Rectal smooth muscle tissue (tissue), 1 donor: ENCODE results near the gene CDC20B.
"Not testable (repeated sequence)": the region's sequence is repeated elsewhere in the genome, so short reads cannot be mapped to it uniquely, and the experiment has no call there.

ENCODE experiments used
- H3K27ac ChIP-seq: one replicate; pipeline ENCODE4 v1.7.0; 2013; ENCODE audit warnings: low read depth, low read length, inconsistent platforms
- H3K27me3 ChIP-seq: one replicate; pipeline ENCODE4 v1.7.0; 2013; ENCODE audit warnings: low read length; ENCODE audit not compliant: control insufficient read depth, insufficient read depth
- H3K36me3 ChIP-seq: one replicate; pipeline ENCODE4 v1.7.0; 2013; ENCODE audit warnings: low read length; ENCODE audit not compliant: control insufficient read depth, insufficient read depth
- H3K4me1 ChIP-seq: one replicate; pipeline ENCODE4 v1.7.0; 2013; ENCODE audit warnings: low read length; ENCODE audit not compliant: control insufficient read depth, insufficient read depth
- H3K4me3 ChIP-seq: one replicate; pipeline ENCODE4 v1.7.0; 2013; ENCODE audit warnings: low read length
- H3K9ac ChIP-seq: one replicate; pipeline ENCODE4 v1.7.0; 2013; ENCODE audit warnings: low read length

The CDC20B gene

DNA sequence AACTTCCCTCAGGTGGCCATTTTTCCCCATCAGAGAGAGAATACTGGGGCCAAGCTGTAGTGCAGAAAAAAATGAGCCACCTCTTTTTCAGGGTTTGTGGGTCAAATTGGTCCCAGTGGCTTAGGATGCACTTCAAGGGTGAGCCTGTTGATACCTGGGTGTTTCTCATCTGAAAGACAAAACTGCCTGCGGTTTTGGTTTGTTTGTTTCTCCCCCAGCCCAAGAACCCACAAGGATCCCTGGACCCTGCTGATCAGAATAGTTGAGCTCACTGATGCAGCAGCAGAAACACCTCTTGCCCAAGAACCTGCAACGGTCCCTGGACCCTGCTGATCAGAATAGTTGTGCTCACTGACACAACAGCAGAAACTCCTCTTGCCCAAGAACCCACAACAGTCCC is 83.7 kb downstream of the CDC20B start:
- H3K27me3 ChIP-seq, H3K9ac ChIP-seq, H3K36me3 ChIP-seq, H3K27ac ChIP-seq, H3K4me3 ChIP-seq, H3K4me1 ChIP-seq: not testable (repeated sequence)

DNA sequence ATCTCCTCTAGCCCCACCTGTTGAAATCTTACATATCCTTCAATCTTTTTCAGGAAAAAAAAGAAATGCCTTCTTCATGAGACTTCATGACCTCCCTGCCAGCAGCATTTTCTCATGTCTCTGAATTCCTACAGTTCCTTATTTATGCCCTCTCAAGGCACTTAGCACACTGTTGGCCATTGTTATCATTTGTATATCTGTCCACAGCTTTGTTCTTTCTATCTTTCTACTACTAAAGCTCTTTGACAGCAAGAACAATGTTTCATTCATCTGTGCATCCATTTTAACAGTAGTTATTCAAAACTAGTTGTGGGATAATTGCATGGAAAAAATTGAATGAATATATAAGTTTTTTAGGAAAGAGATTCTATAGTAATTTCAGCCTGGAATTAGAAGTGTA is 91.4 kb downstream of the CDC20B start:
- H3K27me3 ChIP-seq: no peaks in the 10 kb centered on the region
- no peak overlapping the region for H3K9ac ChIP-seq
- no peak overlapping the region for H3K4me3 ChIP-seq
- no peak overlapping the region for H3K27ac ChIP-seq
- H3K36me3 ChIP-seq: no peaks in the 10 kb centered on the region
- H3K4me1 ChIP-seq: no peaks in the 10 kb centered on the region

DNA sequence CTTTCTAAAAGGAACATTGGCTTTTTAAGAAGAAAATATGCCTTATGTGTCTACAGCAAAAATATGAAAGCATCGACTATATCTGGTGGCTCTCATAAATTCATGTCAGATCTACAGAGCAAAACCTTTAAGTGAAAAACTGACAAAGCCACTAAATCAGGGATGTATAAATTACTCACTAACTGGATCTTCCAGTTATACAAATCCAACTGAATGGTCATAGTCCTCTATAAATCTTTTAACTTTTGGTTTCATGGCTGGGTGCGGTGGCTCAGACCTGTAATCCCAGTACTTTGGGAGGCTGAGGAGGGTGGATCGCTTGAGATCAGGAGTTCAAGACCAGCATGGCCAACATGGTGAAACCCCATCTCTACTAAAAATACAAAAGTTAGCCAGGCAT is 99.8 kb downstream of the CDC20B start:
- no peaks in the 10 kb centered on the region for H3K4me1 ChIP-seq
- no peaks in the 10 kb centered on the region for H3K36me3 ChIP-seq
- H3K27ac ChIP-seq: no peak overlapping the region
- no peaks in the 10 kb centered on the region for H3K27me3 ChIP-seq
- H3K9ac ChIP-seq: no peak overlapping the region
- H3K4me3 ChIP-seq: no peak overlapping the region

DNA sequence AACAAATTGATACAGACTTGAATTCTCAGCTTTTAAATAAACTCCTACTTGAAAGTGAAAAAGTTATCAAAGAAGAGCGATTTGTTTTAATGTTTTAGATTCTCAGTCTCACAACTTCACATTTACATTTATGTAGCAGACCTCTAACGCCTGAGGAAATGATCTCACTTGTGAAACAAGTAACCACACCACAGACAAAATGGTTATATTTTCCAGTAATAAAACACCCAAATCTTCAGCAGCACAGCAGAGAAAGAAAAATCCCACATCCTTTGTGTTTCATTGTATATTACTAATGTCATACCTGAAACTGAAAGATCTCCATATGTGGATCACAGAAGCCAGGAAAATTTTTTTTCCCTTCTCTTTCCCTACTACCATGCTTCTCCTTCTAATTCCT is 100.3 kb downstream of the CDC20B start:
- Histone ChIP-seq H3K4me1 (no peaks in the 10 kb centered on the region), H3K27me3 (no peaks in the 10 kb centered on the region), H3K36me3 (no peaks in the 10 kb centered on the region), H3K9ac (no peak overlapping the region), H3K27ac (no peak overlapping the region), H3K4me3 (no peak overlapping the region)

DNA sequence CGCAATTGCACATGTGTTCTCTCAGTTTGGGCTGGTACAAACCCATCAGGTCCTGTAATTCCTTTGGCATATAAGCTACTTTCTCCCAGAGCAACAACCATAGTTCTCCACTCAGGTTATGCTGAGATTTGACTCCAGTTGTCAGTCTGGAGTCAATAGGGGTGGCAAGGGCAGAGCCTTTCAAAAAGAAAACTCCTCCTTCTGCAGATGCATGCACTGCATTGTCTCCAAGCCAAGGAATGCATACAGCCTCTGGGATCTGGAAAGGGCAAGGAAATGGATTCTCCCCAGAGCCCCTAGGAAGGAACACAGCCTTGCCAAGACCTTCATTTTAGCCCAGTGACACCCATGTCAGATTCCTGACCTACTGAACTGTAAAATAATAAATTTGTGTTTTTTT is 101.6 kb downstream of the CDC20B start:
- no peak overlapping the region for H3K27ac ChIP-seq
- H3K4me3 ChIP-seq: no peak overlapping the region
- no peaks in the 10 kb centered on the region for H3K27me3 ChIP-seq
- no peaks in the 10 kb centered on the region for H3K36me3 ChIP-seq
- no peak overlapping the region for H3K9ac ChIP-seq
- H3K4me1 ChIP-seq: no peaks in the 10 kb centered on the region

DNA sequence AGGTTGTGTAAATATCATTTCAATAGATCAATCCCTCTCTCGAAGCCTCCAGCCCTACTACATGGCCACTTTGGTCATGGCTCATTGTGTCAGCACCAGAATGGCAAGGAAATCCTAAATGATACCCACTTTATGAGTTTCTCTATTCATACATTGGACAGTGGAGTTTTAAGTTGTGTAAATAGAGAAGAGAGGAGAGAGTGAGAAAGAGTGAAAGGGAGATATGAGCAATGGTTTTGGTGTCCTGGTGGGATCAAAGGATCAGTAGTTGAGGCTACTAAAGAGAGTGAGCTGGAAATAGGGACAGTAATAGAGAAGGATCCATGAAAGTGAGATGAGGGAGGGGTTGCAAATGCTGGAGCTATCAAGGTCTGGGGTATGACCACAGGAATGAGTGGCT is 102.0 kb downstream of the CDC20B start:
- Histone ChIP-seq H3K9ac (no peak overlapping the region), H3K27me3 (no peaks in the 10 kb centered on the region), H3K4me1 (no peaks in the 10 kb centered on the region), H3K27ac (no peak overlapping the region), H3K4me3 (no peak overlapping the region), H3K36me3 (no peaks in the 10 kb centered on the region)

DNA sequence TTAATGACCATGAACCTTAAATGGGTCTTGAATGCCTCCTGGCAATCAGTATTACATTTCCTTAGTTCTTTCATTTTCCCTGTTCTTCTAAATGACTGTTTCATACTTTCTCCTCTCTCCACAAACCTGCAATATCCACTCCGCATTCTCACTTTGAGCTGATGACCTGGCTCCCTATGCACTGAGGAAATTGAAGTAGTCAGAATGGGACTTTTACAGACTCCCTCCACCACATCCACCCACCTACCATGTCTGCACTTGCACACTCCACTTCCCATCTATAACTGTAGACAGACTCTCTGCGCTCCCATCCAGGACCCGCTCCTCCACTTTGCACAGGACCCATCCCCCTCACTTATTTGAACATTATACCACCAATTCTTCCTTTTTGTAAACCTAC is 106.7 kb downstream of the CDC20B start:
- no peaks in the 10 kb centered on the region for H3K36me3 ChIP-seq
- H3K27ac ChIP-seq: no peak overlapping the region
- no peak overlapping the region for H3K9ac ChIP-seq
- H3K4me1 ChIP-seq: no peaks in the 10 kb centered on the region
- no peak overlapping the region for H3K4me3 ChIP-seq
- no peaks in the 10 kb centered on the region for H3K27me3 ChIP-seq

DNA sequence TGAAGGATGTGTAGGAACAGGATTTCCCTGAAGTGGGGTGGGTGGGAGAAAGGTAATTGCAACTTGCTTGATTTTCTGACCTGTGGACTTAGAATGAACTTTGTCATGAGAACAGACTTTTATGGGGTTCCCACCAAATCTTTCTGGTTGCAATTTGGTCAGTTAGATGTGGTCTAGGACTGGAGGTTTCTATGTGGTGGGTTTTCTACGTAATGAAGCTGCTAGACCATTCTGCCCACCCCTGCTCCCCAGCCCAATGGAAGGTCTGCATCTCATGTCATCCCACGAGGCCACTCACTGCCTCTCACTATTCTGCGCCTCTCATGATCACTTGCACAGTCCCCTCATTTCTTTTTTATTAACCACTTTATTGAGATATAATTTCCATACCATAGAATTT is 108.5 kb downstream of the CDC20B start:
- no peaks in the 10 kb centered on the region for H3K36me3 ChIP-seq
- H3K4me3 ChIP-seq: no peak overlapping the region
- no peak overlapping the region for H3K27ac ChIP-seq
- H3K9ac ChIP-seq: no peak overlapping the region
- H3K4me1 ChIP-seq: no peaks in the 10 kb centered on the region
- no peaks in the 10 kb centered on the region for H3K27me3 ChIP-seq

DNA sequence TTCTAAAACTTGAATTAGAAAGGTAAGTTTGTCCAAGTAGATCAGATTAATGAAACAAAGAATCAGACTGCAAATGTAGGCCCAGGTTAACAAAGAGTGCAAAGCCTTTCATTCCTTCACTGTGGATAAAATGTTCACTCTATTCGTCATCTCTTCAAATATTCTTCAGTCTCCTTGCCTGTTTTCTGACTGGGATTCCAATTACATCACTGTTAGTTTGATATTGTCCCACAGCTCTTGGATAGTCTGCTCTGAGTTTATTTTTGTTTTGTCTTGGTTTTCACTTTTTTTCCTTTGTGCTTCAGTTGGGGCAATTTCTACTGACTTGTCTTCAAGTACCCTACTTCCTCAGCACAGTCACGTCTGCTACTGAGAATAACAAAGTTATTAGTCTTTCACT is 109.1 kb downstream of the CDC20B start:
- Histone ChIP-seq H3K4me1 (no peaks in the 10 kb centered on the region), H3K36me3 (no peaks in the 10 kb centered on the region), H3K4me3 (no peak overlapping the region), H3K9ac (no peak overlapping the region), H3K27ac (no peak overlapping the region), H3K27me3 (no peaks in the 10 kb centered on the region)

DNA sequence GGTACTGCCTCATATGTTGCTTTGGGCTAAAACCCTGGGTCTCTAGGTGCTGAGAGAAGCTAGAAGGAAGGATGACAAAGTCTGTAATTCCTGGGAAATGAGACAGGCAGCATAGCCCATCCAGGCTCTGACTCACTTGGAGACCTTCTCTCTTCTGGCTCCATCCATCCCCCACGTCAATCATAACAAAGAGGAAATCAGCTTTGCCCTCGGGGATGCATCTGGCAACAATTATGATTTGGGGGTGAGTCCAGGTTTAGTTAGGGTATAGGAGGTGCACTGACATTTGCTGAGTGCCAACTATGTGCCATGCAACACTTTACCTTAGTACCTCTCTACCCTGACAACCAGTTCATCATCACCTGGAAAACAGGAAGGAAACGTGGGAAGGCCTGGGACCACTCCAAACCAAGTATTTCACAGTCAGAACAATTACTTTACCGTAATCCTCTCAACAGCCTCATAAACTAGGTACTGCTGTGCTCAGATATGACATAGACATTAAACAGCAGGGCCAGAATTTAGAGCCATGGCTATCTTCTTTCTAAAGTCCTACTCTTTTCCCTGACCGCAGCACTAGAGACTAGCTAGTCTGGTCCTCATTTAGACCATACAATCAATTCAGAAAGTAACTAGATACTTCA is 109.6 kb downstream of the CDC20B start:
- Histone ChIP-seq H3K27me3 (no peaks in the 10 kb centered on the region), H3K27ac (no peak overlapping the region), H3K4me1 (no peaks in the 10 kb centered on the region), H3K4me3 (no peak overlapping the region), H3K9ac (no peak overlapping the region), H3K36me3 (no peaks in the 10 kb centered on the region)
